ENCODE measurements around the gene MMP1. TPM values are rescaled to one million over a fixed set of nuclear protein-coding genes. Genes with fewer than 3 reads are reported as not detected.
A peak's percentile ranks its signal among the peaks of the same experiment; 100 is the strongest.

Gene MMP1
- total RNA-seq, 1 donor = 141 TPM

DNA sequence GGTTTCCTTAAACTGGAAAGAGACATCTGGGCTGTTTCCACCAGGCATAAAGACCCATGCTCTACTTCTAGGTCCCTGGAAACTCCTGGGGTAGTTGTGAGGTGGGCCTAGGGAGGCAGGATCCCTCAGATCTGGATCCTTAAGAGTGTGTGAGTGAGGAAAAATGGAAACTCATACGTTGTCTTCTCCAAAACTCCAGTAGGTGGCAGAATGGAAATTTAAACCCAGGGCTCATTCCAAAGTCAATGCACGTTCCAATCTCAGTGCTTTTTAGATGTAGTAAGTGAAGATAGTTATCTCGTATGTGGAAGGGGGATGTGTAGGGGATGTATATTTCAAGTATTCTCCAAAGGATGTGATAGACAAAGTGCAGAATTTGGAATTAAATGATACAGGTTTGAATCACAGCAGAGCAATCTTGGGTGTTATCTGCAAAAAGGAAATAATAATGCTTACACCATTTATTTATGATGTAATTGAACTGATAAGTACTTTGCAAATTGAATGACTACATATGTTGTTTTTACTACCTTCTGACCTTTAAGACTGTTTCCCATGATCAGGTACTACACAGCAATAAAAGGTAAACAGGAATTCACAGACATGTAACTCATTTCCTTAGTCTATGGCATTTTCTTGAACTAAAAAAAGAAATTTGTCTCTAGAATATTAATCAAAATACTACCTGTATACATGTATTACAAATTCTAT, 13.1 kb upstream of the MMP1 start:
- no peak overlapping the region for H3K4me3 ChIP-seq (ENCODE audit: low read depth, low read length)
- DNase-seq (ENCODE audit: low read depth) = no peak
- peak; percentile 56 for TF ChIP-seq CTCF (IDR thresholded peaks at IDR 0.05; ENCODE audit: insufficient read depth, low read depth, low read length)

GRCh38 chr11:102809971-102810370, 12.0 kb upstream of the MMP1 start:
- DNase-seq (ENCODE audit: low read depth) = no peak
- no peak for TF ChIP-seq CTCF (IDR thresholded peaks at IDR 0.05; ENCODE audit: insufficient read depth, low read depth, low read length)
- H3K4me3 ChIP-seq (ENCODE audit: low read depth, low read length) = no peak overlapping the region

- peak; percentile 43 for TF ChIP-seq CTCF (IDR thresholded peaks at IDR 0.05; ENCODE audit: insufficient read depth, low read depth, low read length)
- no peak for DNase-seq (ENCODE audit: low read depth)
- no peak overlapping the region for H3K4me3 ChIP-seq (ENCODE audit: low read depth, low read length)
Measured at GRCh38 chr11:102807921-102808320, 10.0 kb upstream of the MMP1 start.

- TF ChIP-seq CTCF (IDR thresholded peaks at IDR 0.05; ENCODE audit: insufficient read depth, low read depth, low read length) = no peak
- no peak overlapping the region for H3K4me3 ChIP-seq (ENCODE audit: low read depth, low read length)
- DNase-seq (ENCODE audit: low read depth) = no peak
Measured at GRCh38 chr11:102806296-102806695, 8.3 kb upstream of the MMP1 start.

GRCh38 chr11:102802341-102802740, 4.4 kb upstream of the MMP1 start:
- TF ChIP-seq CTCF (IDR thresholded peaks at IDR 0.05; ENCODE audit: insufficient read depth, low read depth, low read length) = no peak
- H3K4me3 ChIP-seq (ENCODE audit: low read depth, low read length) = no peak overlapping the region
- DNase-seq (ENCODE audit: low read depth) = peak; percentile 41

DNA sequence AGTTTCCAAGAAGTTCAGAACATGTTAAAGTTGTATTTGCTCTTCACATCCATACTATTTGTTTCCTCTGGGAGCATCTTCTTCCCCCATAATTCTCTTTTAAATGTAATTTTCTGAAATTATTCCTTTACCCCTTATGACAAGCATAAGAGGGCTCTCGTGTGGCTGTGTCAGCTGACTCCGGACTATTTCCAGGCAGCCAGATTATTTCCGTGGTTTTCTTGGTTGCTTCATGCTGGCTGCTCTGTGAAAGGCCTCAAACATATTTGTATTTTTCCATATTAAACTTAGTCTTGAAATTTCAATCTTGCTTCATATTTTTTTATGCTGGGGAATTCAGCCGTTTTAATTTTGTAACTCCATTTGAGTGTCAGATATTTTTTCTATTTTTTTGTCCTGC, 2.8 kb upstream of the MMP1 start:
- DNase-seq (ENCODE audit: low read depth) = no peak
- TF ChIP-seq CTCF (IDR thresholded peaks at IDR 0.05; ENCODE audit: insufficient read depth, low read depth, low read length) = no peak
- no peak overlapping the region for H3K4me3 ChIP-seq (ENCODE audit: low read depth, low read length)
